Measurements from ENCODE around the gene ZFC3H1.

GRCh38 chr12:71605039-71605438 lies 58.6 kb downstream of the ZFC3H1 start:
- no peak for TF ChIP-seq RNF2 (IDR thresholded peaks at IDR 0.05; ENCODE audit: borderline replicate concordance, low read depth, low read length, missing control alignments, poor library complexity, severe bottlenecking)
- no peak for TF ChIP-seq CTCF (IDR thresholded peaks at IDR 0.05; ENCODE audit: control extremely low read depth in 1 of 3, insufficient read depth in 1 of 3, low read depth in 1 of 3, low read length in 3 of 3)
- TF ChIP-seq POLR2A (IDR thresholded peaks at IDR 0.05; ENCODE audit: control extremely low read depth in 1 of 2, low read depth in 2 of 2, low read length in 2 of 2) = no peak
- TF ChIP-seq CHD1 (IDR thresholded peaks at IDR 0.05; ENCODE audit: low read depth, low read length) = no peak
- TF ChIP-seq CREB1 (IDR thresholded peaks at IDR 0.05) = no peak
- TF ChIP-seq EZH2 (IDR thresholded peaks at IDR 0.05; ENCODE audit: low read depth, low read length, severe bottlenecking) = no peak
- no peak for TF ChIP-seq BACH1 (IDR thresholded peaks at IDR 0.05; ENCODE audit: low read length)
- TF ChIP-seq EP300 (IDR thresholded peaks at IDR 0.05; ENCODE audit: borderline replicate concordance in 1 of 2, low read depth in 2 of 2, low read length in 2 of 2) = no peak
- TF ChIP-seq BRCA1 (IDR thresholded peaks at IDR 0.05; ENCODE audit: low read depth, low read length) = no peak
- no peak for TF ChIP-seq POLR2AphosphoS5 (IDR thresholded peaks at IDR 0.05; ENCODE audit: low read depth, low read length)
- TF ChIP-seq EGR1 (IDR thresholded peaks at IDR 0.05; ENCODE audit: borderline replicate concordance, low read depth, low read length) = no peak

All from H1 (cell line).